ENCODE results near the gene SLC44A2. TPM values are rescaled to one million over a fixed set of nuclear protein-coding genes. Genes with fewer than 3 reads are reported as not detected.
A peak's percentile ranks its signal among the peaks of the same experiment; 100 is the strongest.

Gene SLC44A2
- total and polyA plus RNA-seq, 2 donors from 2014 or later, result 150 to 345 TPM

DNA sequence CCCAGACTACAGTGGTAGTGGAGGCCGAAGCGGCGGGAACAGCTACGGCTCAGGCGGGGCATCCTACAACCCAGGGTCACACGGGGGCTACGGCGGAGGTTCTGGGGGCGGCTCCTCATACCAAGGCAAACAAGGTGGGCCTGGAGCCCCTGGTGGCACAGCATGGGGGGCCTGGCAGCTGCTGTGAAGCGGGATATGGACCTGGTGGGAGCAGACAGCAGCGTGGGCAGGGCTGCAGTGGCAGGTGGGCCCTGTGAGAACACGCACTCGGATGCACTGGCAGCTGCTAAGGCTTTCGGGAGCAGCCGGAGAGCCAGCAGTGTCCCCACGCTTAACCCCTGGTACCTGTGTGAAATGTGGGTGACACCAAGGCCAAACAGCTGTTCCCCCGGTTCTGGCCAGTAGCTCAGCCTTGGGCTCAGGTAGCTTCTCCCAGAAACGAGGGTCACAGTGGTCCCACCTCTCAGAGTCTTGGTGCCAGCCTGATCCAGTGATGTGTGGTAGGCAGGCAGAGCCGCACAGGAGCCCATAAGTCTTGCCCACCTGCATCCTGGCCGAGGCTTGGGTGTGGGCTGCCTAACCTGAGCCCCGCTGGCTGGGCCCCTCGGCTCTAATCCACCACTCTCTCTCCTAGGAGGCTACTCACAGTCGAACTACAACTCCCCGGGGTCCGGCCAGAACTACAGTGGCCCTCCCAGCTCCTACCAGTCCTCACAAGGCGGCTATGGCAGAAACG is 63.4 kb downstream of the SLC44A2 start:
- Histone ChIP-seq H3K9me3 (ENCODE audit: control insufficient read depth in 2 of 3, insufficient read depth in 1 of 3, low read length in 3 of 3) (no peaks in the 10 kb centered on the region), H3K4me3 (ENCODE audit: low read length in 3 of 3) (no peak overlapping the region), H3K9ac (ENCODE audit: low read length in 3 of 3) (no peak overlapping the region), H3K27ac (ENCODE audit: low read depth in 2 of 2, low read length in 2 of 2) (no peak overlapping the region), H3K27me3 (ENCODE audit: control insufficient read depth, insufficient read depth, low read length) (no peaks in the 10 kb centered on the region), H3K36me3 (ENCODE audit: control insufficient read depth in 2 of 3, insufficient read depth in 3 of 3, low read length in 3 of 3) (peaks cover 6 to 59% (median 33%) of the 10 kb centered on the region in 3 donors), H3K4me1 (ENCODE audit: control insufficient read depth in 2 of 3, insufficient read depth in 2 of 3, low read depth in 1 of 3, low read length in 3 of 3) (no peaks in the 10 kb centered on the region)
- TF ChIP-seq, protein P1, sequence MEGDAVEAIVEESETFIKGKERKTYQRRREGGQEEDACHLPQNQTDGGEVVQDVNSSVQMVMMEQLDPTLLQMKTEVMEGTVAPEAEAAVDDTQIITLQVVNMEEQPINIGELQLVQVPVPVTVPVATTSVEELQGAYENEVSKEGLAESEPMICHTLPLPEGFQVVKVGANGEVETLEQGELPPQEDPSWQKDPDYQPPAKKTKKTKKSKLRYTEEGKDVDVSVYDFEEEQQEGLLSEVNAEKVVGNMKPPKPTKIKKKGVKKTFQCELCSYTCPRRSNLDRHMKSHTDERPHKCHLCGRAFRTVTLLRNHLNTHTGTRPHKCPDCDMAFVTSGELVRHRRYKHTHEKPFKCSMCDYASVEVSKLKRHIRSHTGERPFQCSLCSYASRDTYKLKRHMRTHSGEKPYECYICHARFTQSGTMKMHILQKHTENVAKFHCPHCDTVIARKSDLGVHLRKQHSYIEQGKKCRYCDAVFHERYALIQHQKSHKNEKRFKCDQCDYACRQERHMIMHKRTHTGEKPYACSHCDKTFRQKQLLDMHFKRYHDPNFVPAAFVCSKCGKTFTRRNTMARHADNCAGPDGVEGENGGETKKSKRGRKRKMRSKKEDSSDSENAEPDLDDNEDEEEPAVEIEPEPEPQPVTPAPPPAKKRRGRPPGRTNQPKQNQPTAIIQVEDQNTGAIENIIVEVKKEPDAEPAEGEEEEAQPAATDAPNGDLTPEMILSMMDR (IDR thresholded peaks at IDR 0.05; ENCODE audit: borderline replicate concordance, extremely low read depth, insufficient read depth), result no peak
- intact Hi-C loops (cut with DNase I), result no loop called here
- no peak for FAIRE-seq
- DNase-seq, result peak in 1 of 5 donors; percentile 47

DNA sequence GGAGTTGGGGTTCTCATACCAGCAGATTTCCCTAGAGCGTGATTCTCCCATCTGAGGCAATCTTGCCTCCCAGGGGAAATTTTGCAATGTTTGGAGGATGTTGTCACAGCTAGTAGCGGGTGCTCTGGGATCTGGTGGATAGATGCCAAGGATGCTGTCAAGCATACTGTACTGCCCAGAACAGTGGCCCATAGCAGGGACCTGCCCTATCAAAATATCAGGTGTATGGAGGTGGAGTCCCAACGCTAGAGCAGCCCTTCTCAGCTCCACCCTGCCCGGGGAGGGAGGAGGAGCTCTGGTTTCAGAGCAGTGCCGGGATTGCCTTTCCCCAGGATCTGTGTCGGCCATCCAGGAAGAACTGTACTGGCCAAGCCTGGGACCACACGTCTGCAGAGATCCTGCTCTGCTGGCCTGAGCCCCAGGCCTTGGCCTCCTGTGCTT is 65.0 kb downstream of the SLC44A2 start:
- H3K36me3 ChIP-seq (ENCODE audit: control insufficient read depth in 2 of 3, insufficient read depth in 3 of 3, low read length in 3 of 3), result peaks cover 2 to 42% (median 27%) of the 10 kb centered on the region in 3 donors
- TF ChIP-seq, protein P1 (IDR thresholded peaks at IDR 0.05; ENCODE audit: borderline replicate concordance, extremely low read depth, insufficient read depth), result no peak
- H3K27me3 ChIP-seq (ENCODE audit: control insufficient read depth, insufficient read depth, low read length), result no peaks in the 10 kb centered on the region
- H3K27ac ChIP-seq (ENCODE audit: low read depth in 2 of 2, low read length in 2 of 2), result no peak overlapping the region
- H3K9ac ChIP-seq (ENCODE audit: low read length in 3 of 3), result no peak overlapping the region
- H3K4me3 ChIP-seq (ENCODE audit: low read length in 3 of 3), result no peak overlapping the region
- DNase-seq (peak in 2 of 5 donors; percentile 9 to 79), FAIRE-seq (no peak)
- no peaks in the 10 kb centered on the region for H3K9me3 ChIP-seq (ENCODE audit: control insufficient read depth in 2 of 3, insufficient read depth in 1 of 3, low read length in 3 of 3)
- peaks cover 0 to 3% (median 0%) of the 10 kb centered on the region in 3 donors for H3K4me1 ChIP-seq (ENCODE audit: control insufficient read depth in 2 of 3, insufficient read depth in 2 of 3, low read depth in 1 of 3, low read length in 3 of 3)
- intact Hi-C loops (cut with DNase I), result no loop called here

DNA sequence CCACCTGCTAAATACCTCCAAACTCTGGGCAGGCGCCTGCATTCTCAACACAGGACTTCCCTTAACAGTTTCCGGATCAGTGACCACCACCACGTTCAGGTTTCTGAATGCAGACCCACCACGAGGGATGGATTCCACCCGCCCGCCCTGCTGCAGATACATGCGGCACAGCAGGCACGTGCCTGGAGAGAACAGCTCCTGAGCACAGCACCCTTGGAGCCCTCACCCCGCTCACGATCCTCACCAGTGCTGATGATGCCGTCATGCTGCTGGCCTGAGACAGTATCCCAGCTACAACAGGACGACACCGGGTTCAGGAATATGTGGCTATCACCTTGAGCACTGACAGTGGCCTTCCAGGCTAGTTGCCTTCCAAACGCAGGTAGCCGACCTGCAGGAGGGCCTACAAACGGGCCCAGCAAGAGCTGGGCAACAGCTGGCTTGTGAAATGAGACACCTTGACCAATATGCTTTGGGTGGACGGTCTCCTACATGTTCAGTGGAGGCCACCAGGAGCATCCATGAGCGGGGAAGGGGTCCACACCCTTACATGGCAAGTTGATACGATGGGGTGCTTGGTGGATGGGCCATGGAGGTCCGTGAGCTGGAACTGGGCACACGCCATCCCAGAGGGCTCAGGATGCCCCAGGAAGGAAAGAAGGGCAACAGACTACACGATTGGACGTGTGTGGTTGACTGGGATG is 66.0 kb downstream of the SLC44A2 start:
- Histone ChIP-seq H3K4me3 (ENCODE audit: low read length in 3 of 3) (no peak overlapping the region), H3K27me3 (ENCODE audit: control insufficient read depth, insufficient read depth, low read length) (no peaks in the 10 kb centered on the region), H3K9ac (ENCODE audit: low read length in 3 of 3) (no peak overlapping the region), H3K36me3 (ENCODE audit: control insufficient read depth in 2 of 3, insufficient read depth in 3 of 3, low read length in 3 of 3) (peaks cover 2 to 40% (median 26%) of the 10 kb centered on the region in 3 donors), H3K4me1 (ENCODE audit: control insufficient read depth in 2 of 3, insufficient read depth in 2 of 3, low read depth in 1 of 3, low read length in 3 of 3) (peaks cover 0 to 9% (median 0%) of the 10 kb centered on the region in 3 donors), H3K9me3 (ENCODE audit: control insufficient read depth in 2 of 3, insufficient read depth in 1 of 3, low read length in 3 of 3) (no peaks in the 10 kb centered on the region), H3K27ac (ENCODE audit: low read depth in 2 of 2, low read length in 2 of 2) (no peak overlapping the region)
- peak in 1 of 5 donors; percentile 63 for DNase-seq
- TF ChIP-seq, protein P1 (IDR thresholded peaks at IDR 0.05; ENCODE audit: borderline replicate concordance, extremely low read depth, insufficient read depth), result no peak
- no peak for FAIRE-seq
- intact Hi-C loops (cut with DNase I), result no loop called here

Data from kidney (tissue), 14 donors.